G401.6 (cell line): ENCODE results near the gene FREM2.

ENCODE experiments used
- FAIRE-seq: peaks from 2 replicates; lab custom pipeline; 2012; peaks lifted over from hg19 to GRCh38; lab: Jason Lieb, UNC

FREM2 gene

GRCh38 chr13:38763446-38764381, 76.8 kb downstream of the FREM2 start:
- peak; percentile 13 for FAIRE-seq

GRCh38 chr13:38766799-38767198, 79.9 kb downstream of the FREM2 start:
- no peak for FAIRE-seq

GRCh38 chr13:38767506-38768265, 80.8 kb downstream of the FREM2 start:
- no peak for FAIRE-seq

GRCh38 chr13:38769526-38769925, 82.6 kb downstream of the FREM2 start:
- no peak for FAIRE-seq

GRCh38 chr13:38775085-38775484, 88.2 kb downstream of the FREM2 start:
- FAIRE-seq, result no peak

GRCh38 chr13:38777347-38778119, 90.7 kb downstream of the FREM2 start:
- FAIRE-seq, result no peak

GRCh38 chr13:38781539-38781938, 94.7 kb downstream of the FREM2 start:
- no peak for FAIRE-seq

GRCh38 chr13:38784036-38784880, 97.4 kb downstream of the FREM2 start:
- FAIRE-seq, result no peak

- FAIRE-seq, result no peak
Measured at GRCh38 chr13:38785042-38785441, 98.2 kb downstream of the FREM2 start.

GRCh38 chr13:38785490-38785889, 98.6 kb downstream of the FREM2 start:
- no peak for FAIRE-seq

- FAIRE-seq, result peak; percentile 79
Measured at GRCh38 chr13:38787550-38787949, 100.7 kb downstream of the FREM2 start.

- FAIRE-seq, result no peak
Measured at GRCh38 chr13:38796890-38797289, 110.0 kb downstream of the FREM2 start.

- FAIRE-seq, result no peak
Measured at GRCh38 chr13:38803531-38803930, 116.7 kb downstream of the FREM2 start.

- FAIRE-seq, result no peak
Measured at GRCh38 chr13:38804061-38804460, 117.2 kb downstream of the FREM2 start.

- no peak for FAIRE-seq
Measured at GRCh38 chr13:38804536-38804935, 117.7 kb downstream of the FREM2 start.

- FAIRE-seq, result no peak
Measured at GRCh38 chr13:38814331-38814730, 127.5 kb downstream of the FREM2 start.

GRCh38 chr13:38819053-38819452, 132.2 kb downstream of the FREM2 start:
- no peak for FAIRE-seq

GRCh38 chr13:38819596-38819995, 132.7 kb downstream of the FREM2 start:
- FAIRE-seq, result no peak

GRCh38 chr13:38821770-38822551, 135.1 kb downstream of the FREM2 start:
- no peak for FAIRE-seq

GRCh38 chr13:38824342-38824741, 137.5 kb downstream of the FREM2 start:
- no peak for FAIRE-seq
